GM11168 (cell line): Measurements from ENCODE around the gene CELF5.

Experiments
- in situ Hi-C: fragments of 300-500 bp; cut with MboI; formaldehyde crosslinking; loops from one replicate; pipeline ENCODE4 v1.12.0; 2022; ENCODE audit warnings: low sequenced_read_pairs; ENCODE audit not compliant: unreplicated experiment

The CELF5 gene

DNA sequence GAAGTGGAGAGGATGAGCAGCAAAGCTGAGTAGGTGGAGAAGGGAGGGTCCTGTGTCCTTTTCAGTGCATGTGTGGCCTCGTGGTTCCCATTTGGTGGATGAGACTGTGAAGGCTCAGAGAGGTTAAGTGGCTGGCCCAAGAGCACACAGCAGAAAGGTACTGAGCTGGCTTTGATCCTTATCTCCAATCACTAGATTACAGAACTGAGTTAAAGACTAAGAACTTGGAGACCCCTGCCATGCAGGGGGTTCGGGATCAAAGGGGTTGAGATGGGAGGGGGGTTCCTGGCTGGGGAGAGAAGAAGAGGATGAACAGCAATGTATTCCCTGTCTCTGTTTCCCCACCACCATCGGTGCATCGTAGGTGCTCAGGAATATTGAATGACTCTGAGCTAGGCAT, 11.8 kb downstream of the CELF5 start:
- in situ Hi-C loops: no loop called here

DNA sequence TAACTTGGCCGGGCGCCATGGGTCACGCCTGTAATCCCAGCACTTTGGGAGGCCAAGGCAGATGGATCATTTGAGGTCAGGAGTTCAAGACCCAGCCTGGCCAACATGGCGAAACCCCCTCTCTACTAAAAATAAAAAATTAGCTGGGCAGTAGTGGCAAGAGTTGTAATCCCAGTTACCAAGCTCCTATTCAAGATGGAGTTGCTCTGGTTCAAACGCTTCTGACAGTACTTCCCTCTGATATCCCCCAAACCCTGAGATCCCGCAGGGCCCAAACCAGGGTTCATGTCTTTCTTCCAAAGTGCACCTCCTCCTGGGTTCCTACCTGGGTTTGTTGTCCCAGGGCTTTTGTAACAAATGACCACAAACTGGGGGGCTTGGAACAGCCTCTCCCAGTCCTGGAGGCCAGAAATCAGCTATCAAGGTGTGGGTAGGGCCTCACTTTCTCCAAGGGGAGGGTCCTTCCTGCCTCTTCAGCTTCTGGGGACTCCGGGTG, 13.7 kb downstream of the CELF5 start:
- in situ Hi-C loops: no loop called here

DNA sequence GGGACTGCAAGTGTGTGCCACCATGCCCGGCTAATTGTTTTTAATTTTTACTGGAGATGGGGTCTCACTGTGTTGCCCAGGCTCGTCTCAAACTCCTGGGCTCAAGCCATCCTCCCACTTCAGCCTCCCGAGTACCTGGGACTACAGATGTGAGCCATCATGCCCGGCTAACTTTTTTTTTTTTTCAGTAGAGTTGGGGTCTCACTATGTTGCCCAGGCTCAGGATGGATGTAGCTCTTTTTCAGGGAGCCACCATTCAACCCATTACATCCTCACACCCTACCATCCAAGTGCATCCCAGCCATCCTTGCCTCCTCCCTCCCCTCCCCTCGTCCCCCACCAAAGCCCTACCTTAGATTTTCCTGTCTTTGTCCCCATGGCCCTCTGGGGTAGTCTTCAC, 14.9 kb downstream of the CELF5 start:
- in situ Hi-C loops: no loop called here

DNA sequence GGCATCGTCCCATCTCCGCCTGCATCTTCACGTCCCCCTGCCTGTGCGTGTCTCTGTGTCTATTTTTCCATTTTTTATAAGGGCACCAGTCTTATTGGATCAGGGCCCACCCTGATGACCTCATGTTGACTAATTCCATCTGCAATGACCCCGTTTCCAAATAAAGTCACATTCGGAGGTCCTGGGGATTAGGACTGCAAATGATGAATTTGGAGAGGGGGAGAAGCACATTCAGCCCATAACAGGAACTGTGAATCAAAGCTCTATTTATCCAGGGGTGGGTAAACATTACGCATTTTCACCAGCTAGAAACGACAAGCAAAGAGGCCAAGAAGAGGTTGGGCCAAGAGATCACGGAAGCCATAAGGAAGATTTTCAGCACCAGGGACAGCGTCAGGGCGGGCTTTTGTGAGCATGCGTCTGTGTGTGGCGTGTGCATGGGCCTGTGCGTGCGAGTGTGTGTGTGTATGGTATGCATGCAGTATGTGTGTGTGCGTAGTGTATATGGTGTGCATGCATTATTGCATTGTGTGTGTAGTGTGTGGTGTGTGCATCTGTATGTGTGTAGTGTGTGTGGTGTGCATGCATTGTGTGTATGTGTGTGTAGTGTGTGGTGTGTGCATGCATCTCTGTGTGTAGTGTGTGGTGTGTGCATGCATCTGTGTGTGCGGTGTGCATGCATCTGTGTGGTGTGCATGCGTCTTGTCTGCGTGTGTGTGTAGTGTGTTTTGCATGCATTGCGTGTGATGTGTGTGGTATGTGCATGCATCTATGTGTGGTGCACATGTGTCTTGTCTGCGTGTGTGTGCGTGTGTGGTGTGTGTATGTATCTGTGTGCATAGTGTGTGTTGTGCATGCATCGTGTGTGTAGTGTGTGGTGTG, 19.6 kb downstream of the CELF5 start:
- in situ Hi-C loops: no loop called here

DNA sequence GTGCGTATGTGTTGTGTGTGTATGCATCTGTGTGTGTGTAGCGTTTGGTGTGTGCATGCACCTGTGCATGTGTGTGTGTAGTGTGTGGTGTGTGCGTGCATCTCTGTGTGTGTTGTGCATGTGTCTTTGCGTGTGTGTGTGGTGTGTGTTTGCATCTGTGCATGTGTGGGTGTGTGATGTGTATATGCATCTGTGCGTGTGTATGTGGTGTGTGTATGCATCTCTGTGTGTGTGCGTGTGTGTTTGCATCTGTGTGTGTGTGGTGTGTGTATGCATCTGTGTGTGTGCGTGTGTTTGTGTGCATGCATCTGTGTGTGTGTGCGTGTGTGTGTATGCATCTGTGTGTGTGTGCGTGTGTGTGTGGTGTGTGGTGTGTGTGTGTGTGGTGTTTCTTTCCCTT, 20.6 kb downstream of the CELF5 start:
- in situ Hi-C loops: no loop called here

DNA sequence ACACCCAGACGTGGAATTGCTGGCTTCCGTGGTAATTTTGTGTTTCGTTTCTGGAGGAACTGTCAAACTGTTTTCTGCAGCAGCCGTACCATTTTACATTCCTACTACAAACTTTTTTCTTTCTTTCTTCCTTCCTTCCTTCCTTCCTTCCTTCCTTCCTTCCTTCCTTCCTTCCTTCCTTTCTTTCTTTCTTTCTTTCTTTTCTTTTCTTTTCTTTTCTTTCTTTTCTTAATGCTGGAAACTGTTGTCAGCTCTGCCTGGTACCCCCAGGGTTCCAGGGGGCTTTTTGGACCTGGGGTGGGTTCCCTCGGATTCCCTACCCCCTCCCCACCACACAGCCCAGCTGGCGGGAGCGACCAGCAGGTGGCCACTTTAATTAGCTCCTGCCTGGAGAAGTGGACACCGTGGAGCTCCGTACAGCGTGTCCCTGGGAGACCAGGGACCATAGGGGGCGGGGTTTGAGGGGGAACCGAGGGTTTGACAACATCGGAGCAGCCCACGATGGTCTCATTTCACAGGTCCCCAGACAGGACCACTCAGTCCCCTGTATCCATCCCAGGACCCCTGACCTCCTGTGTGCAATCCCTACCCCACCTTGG, 24.4 kb downstream of the CELF5 start:
- in situ Hi-C loops: no loop called here

DNA sequence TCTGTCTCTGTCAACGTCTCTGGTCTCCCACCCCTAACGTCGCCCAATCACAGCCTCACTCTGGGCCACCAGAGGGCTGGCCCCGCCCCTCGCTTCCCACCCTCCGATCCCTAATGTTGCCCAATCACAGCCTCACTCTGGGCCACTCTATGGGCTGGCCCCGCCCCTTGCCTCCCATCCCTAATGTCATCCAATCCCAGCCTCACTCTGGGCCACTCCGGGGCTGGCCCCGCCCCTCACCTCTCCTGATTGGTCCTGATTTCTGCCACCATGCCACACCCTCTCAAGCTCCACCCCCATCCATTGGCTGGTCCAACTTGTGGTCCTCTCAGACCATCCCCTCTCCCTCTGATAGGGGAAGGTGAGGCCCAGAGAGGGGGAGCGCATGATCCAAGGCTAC, 24.9 kb downstream of the CELF5 start:
- in situ Hi-C loops: no loop called here

DNA sequence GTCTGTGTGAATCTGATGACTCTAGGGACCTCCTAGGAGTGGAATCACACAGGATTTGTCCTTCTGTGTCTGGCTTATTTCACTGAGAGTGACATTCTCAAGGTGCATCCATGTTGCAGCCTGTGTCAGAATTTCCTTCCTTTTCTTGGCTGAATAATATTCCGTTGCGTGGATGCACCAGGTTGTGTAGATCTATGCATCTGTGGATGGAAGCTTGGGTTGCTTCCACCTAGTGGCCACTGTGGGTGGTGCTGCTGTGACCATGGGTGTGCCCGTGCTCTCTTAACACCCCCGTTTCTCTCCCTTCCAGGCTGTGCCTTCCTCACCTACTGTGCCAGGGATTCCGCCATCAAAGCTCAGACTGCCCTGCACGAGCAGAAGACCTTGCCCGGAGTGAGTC, 26.2 kb downstream of the CELF5 start:
- in situ Hi-C loops: no loop called here

DNA sequence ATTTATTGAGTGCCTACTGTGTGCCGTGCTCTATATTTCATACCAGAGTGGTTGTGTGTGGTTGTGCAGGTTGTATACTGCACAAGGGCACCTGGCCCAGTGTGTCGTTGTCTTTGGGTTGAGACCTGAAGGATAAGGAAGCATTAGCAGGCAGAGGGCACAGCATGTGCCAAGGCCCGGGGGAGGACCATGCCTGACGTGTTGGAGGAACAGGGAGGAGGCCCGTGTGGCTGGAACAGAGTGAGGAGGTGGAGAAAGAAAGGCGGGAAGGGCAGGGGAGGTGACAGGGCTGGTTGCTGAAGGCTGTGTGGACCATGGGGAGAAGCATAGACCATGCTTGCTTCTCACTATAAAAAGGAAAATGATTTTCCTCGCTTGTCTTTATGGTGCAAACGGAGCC, 26.8 kb downstream of the CELF5 start:
- in situ Hi-C loops: no loop called here

DNA sequence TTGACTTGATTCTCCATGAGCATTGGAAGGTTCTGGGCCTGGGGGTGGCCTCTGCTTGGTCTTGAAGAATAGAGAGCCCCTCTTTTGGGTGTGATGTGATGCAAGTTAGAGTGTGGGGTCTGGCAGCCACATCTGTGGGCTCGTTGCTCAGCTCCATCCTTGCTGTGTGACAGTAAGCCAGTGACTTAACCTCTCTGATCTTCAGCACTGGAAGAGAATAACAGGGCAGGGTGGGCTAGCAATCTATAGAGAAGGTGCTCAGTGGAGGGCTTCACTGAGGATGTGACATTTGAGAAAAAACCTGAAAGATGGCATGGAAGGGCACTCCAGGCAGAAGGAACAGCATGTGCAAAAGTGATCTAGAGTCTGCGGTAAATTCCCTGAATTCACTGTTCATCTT, 28.2 kb downstream of the CELF5 start:
- in situ Hi-C loops: no loop called here

DNA sequence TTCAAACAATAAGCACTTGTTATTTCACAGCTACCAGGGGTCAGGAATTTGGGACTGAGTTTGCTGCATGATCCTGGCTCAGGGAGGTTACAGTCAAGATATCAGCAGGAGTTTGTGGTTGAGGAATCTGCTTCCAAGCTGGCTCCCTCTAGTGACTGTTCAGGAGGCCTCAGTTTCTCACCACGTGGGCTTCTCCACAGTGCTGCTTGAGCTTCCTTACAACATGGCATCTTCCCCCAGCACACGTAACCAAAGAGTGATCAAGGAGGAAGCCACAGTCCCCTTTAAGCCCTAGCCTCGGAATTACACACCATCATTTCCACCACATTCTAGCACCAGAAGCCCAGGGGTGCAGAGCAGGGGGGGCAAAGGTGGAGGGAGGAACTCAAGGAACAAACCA, 28.8 kb downstream of the CELF5 start:
- in situ Hi-C loops: no loop called here

DNA sequence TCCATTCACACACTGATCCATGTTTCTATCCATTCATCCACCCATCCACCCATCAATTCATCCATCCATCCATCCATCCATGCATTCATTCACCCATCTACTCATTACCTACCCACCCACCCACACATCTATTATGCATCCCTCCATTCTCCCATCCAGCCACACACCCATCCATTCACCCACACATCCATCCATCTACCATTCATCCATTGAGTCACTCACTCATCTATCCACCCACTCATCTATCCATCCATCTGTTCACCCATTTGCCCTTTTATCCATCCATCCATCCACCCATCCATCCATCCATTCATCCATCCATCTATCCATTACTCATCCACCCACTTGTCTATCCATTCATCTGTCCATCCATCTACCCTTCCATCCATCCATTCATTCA, 30.1 kb downstream of the CELF5 start:
- in situ Hi-C loops: no loop called here

DNA sequence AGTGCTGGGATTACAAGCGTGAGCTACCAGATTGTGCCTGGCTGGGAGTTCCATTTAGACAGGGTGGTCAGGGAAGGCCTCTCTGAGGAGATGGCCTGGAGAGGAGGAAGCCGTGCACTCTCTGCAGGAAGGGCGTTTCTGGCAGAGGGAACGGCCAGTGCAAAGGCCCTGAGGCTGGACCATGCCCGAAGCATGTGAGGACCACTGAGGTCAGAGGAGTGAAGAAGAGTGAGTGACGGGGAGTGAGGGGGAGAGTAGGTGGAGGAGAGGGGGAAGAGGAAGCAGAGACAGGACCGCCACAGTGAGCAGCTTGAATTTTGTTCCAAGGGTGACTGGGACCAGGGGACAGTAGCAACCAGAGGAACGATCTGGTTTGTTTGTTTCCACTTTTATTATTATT, 32.6 kb downstream of the CELF5 start:
- in situ Hi-C loops: no loop called here

DNA sequence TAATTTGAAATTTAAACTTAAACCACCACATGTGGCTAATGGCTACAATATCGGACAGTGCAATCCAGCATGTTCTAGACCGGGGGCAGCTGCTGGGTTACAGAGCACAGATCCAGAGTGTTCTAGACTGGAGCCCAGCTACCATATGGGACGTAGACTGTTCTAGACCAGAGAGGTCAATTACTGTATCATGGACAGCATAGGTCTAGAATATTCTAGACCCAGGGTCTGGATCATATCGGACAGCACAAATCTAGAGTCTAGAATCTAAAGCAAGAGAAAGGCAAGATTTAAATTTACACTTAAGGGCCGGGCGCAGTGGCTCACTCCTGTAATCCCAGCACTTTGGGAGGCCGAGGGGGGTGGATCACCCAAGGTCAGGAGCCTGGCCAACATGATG, 37.9 kb downstream of the CELF5 start:
- in situ Hi-C loops: no loop called here

DNA sequence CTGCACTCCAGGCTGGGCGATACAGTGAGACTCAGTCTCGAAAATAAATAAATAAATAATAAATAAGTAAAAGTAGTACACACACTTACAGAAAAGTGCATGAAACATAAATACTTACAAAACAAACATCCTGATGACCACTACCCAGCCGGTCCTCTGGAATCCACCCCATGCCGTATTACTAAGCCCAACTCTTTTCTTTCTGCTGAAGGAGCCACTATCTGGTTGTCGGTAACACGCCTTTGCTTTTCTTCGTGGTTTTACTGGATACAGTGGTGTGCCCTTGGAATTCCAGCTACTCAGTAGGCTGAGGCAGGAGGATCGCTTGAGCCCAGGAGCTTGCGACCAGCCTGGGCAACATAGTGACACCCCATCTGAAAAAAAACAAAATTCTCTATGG, 39.4 kb downstream of the CELF5 start:
- in situ Hi-C loops: no loop called here

DNA sequence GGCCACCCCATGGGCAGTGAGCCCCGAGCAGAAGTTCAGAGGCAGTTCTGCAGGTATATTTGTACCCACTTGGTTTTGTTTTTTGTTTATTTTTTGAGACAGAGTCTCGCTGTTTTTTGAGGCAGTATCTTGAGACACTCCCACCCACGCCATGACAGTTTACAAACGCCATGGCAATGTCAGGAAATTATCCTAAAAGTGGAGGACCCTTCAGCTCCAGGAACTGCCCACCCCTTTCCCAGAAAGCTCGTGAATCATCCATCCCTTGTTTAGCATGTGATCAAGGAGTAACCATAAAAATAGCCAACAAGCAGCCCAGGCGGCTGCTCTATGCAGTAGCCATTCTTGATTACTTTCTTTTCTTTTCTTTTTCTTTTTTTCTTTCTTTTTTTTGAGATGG, 41.0 kb downstream of the CELF5 start:
- in situ Hi-C loops: no loop called here

DNA sequence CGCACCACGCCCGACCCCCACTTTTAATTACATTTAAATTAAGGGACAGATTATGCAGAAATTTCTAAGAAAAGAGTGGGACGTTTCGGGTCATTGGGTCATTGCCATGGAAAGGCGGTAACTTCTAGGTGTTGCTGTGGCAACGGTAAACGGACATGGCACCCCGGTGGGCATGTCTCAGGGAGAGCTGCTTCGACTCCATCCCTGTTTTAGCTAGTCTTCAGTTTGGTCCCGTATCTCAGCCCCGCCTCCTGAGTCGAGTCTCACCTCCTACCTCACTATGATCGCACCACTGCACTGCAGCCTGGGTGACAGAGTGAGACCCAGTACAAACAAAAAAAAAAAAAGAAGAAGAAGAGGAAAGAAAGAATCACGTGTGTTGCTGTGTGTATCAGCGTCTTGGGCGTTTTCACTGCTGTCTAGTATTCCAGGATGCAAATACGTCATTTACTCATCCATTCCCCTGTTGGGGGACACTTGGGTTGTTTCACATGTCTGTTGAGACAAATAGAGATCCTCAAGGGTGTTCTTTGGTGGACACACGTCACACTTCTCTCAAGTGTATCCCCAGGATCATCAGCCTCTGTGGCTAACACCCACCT, 41.7 kb downstream of the CELF5 start:
- in situ Hi-C loops: no loop called here

DNA sequence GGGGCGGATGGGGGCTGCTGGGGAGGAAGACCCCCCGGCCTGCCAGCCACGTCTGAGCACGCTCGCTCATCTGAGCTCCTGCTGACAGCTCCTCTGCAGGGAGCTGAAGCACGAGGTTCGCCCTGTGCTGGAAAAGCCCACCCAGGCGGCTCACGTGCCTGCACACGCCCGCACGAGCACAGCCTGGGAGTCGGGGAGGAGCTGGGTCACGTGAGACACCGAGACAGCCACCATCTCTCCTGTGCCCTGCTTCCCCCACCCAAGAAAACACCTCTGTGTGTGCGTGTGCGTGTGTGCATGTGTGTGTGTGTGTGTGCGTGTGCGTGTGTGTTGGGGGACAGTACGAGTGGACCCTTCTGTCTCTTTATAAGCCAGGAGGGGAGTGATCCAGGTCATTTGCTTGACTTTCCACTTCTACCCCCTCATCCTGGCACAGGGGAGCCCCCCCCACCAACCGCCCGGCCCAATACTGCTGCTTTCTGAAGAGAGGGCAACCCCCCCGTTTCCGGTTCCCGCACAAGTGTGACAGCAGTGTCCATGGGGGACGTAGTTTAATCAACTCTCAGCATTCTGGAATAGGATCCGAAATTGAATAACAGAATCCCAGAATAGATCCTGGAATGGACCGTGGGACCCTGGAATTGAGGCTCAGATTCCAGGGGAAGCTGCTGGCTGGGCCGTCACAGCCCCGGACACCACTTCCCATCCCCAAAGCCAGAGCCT, 42.5 kb downstream of the CELF5 start:
- in situ Hi-C loops: no loop called here

DNA sequence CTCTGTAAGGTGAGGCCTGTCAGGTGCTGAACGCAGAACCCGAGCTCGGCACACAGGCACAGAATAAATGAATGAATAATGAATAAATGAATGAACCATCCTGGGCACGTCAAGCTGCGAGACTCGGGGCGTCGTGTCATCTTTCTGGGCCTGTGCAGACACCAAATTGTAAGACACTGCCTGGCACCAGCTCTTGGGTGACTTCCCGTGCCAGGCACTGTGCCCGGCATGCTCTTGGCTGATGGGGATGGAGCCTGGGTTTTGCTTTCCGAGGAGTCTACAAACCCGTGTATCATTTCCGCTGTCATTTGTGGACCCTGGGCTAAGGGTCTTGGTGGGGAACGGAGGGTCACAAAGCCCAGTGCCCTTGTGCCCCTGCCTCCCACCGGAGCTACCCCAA, 43.9 kb downstream of the CELF5 start:
- in situ Hi-C loops: no loop called here

DNA sequence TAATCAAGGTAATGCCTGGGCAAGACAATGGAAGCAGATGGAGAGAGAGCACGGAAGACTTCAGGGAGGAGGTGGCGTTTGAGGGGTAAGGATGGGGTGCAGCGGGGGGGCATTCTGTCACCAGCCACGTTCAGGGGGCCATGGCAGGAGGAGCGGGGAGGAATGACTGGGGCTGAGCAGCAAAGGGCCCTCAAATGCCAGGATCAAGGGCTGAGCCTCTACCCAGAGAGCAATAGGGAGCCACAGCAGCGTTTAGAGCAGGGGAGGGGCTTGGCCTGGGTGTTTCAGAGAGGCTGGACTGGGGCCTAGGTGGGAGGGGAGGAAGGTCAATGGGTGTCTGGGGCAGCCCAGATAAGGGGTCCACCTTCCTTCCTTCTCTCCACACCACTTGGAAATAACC, 44.3 kb downstream of the CELF5 start:
- in situ Hi-C loops: no loop called here
